B cell (primary cell): ENCODE results near the gene CTR9. TPM values are rescaled to one million over a fixed set of nuclear protein-coding genes. Genes with fewer than 3 reads are reported as not detected.

ENCODE experiments used
- ATAC-seq: fragments of 200-7000 bp; cut with Tn5 transposase; one replicate; pipeline ENCODE4 v1.10.0; 2021; ENCODE audit warnings: low read depth, mild to moderate bottlenecking, moderate number of reproducible peaks, moderate library complexity
- CTCF ChIA-PET: fragments of 350-600 bp; sonication (Branson Sonifier 250); formaldehyde crosslinking; loops from one replicate; lab custom pipeline; 2021; ENCODE audit warnings: antibody characterized with exemption, inconsistent platforms; lab: Charles Lee
- POLR2A ChIA-PET: fragments of 350-600 bp; sonication (Branson Sonifier 250); formaldehyde crosslinking; loops from one replicate; lab custom pipeline; 2021; ENCODE audit warnings: antibody characterized with exemption; lab: Charles Lee
- DNase-seq: peaks from one replicate; pipeline ENCODE4 v3.0.0; 2013
- H2AFZ ChIP-seq: 2 replicates; pipeline ENCODE4 v1.6.1; 2012; ENCODE audit warnings: mild to moderate bottlenecking, low read depth, low read length; ENCODE audit not compliant: insufficient read depth, poor library complexity, severe bottlenecking
- H3K27ac ChIP-seq, 2 donors: 1 replicate in 1 of 2; 2 replicates in 1 of 2; pipeline ENCODE4 v1.5.1; 2012 to 2013; ENCODE audit warnings: low read length in 2 of 2, mild to moderate bottlenecking in 2 of 2, moderate library complexity in 1 of 2
- H3K27me3 ChIP-seq, 4 experiments: fragments of 200-600 bp in 1 of 4; sonication (generic) in 1 of 4; replicated peaks in 1 of 4; 1 replicate in 2 of 4; 2 replicates in 2 of 4; pipeline versions ENCODE4 v1.6.1 to v1.7.0; 2013 to 2016; ENCODE audit warnings: low read length in 3 of 4, mild to moderate bottlenecking in 2 of 4, mixed read lengths in 1 of 4, moderate library complexity in 1 of 4; ENCODE audit not compliant: insufficient read depth in 4 of 4, control insufficient read depth in 3 of 4; ENCODE audit errors: control extremely low read depth in 1 of 4
- H3K36me3 ChIP-seq, 2 experiments: replicated peaks in 1 of 2; 1 replicate in 1 of 2; 2 replicates in 1 of 2; pipeline versions ENCODE4 v1.6.1 to v1.7.1; 2013; ENCODE audit warnings: low read length in 1 of 2; ENCODE audit not compliant: insufficient read depth in 2 of 2, control insufficient read depth in 1 of 2; ENCODE audit errors: control extremely low read depth in 1 of 2, extremely low read depth in 1 of 2
- H3K4me1 ChIP-seq, 2 donors: fragments of 200-600 bp in 1 of 2; sonication (generic) in 1 of 2; 1 replicate in 1 of 2; 2 replicates in 1 of 2; pipeline versions ENCODE4 v1.5.1 to v1.6.1; 2013 to 2017; ENCODE audit warnings: low read length in 2 of 2; ENCODE audit not compliant: control insufficient read depth in 2 of 2, insufficient read depth in 2 of 2
- H3K4me2 ChIP-seq: replicated peaks from 2 replicates; pipeline ENCODE3; 2012; ENCODE audit warnings: mild to moderate bottlenecking, low read depth, low read length; ENCODE audit not compliant: poor library complexity, severe bottlenecking
- H3K4me3 ChIP-seq, 5 experiments: fragments of 200-600 bp in 1 of 5; sonication (generic) in 1 of 5; 1 replicate in 3 of 5; 2 replicates in 2 of 5; pipeline versions ENCODE4 v1.5.1 to v1.7.0; 2011 to 2016; ENCODE audit warnings: low read length in 4 of 5, mild to moderate bottlenecking in 4 of 5, low read depth in 2 of 5, control low read depth in 1 of 5, moderate library complexity in 1 of 5; ENCODE audit not compliant: insufficient read depth in 1 of 5; ENCODE audit errors: control extremely low read depth in 1 of 5, extremely low read depth in 1 of 5
- H3K79me2 ChIP-seq: fragments of 200-600 bp; sonication (generic); one replicate; pipeline ENCODE4 v1.6.0; 2016; ENCODE audit warnings: low read length; ENCODE audit not compliant: control insufficient read depth, insufficient read depth
- H3K9ac ChIP-seq: fragments of 200-600 bp; sonication (generic); 2 replicates; pipeline ENCODE4 v1.6.1; 2017; ENCODE audit warnings: mild to moderate bottlenecking, low read length, moderate library complexity
- H3K9me3 ChIP-seq, 3 donors: one replicate each; pipeline versions ENCODE4 v1.6.1 to v1.7.1; 2013; ENCODE audit warnings: low read length in 2 of 3; ENCODE audit not compliant: control insufficient read depth in 2 of 3, insufficient read depth in 1 of 3; ENCODE audit errors: control extremely low read depth in 1 of 3
- H4K20me1 ChIP-seq: 2 replicates; pipeline ENCODE4 v1.6.0; 2012; ENCODE audit warnings: mild to moderate bottlenecking, low read length; ENCODE audit not compliant: insufficient read depth, control insufficient read depth, poor library complexity, severe bottlenecking
- H3K27ac Mint-ChIP-seq: one replicate; pipeline ENCODE4 v1.8.0; 2021; ENCODE audit warnings: mixed read lengths
- H3K27me3 Mint-ChIP-seq: one replicate; pipeline ENCODE4 v1.8.0; 2021; ENCODE audit warnings: mixed read lengths
- H3K4me1 Mint-ChIP-seq: one replicate; pipeline ENCODE4 v1.8.0; 2021; ENCODE audit warnings: mixed read lengths
- H3K4me3 Mint-ChIP-seq: one replicate; pipeline ENCODE4 v1.8.0; 2021; ENCODE audit warnings: mixed read lengths
- H3K9me3 Mint-ChIP-seq: one replicate; pipeline ENCODE4 v1.8.0; 2022; ENCODE audit warnings: mixed read lengths; ENCODE audit not compliant: insufficient read depth
- CTCF ChIP-seq: fragments of 200-600 bp; IDR thresholded peaks from one replicate; pipeline ENCODE4 v1.8.0; 2022; ENCODE audit warnings: antibody characterized with exemption, mild to moderate bottlenecking
- EZH2 ChIP-seq: IDR thresholded peaks from 2 replicates; pipeline ENCODE4 v1.6.1; 2012; ENCODE audit warnings: borderline replicate concordance, low read depth, mild to moderate bottlenecking, moderate library complexity, low read length; ENCODE audit not compliant: insufficient read depth, poor library complexity, severe bottlenecking
- WGBS: methylation state at CpG from one replicate; pipeline ENCODE4 v1.1.5; 2013; ENCODE audit warnings: missing lambda C conversion rate; ENCODE audit not compliant: insufficient coverage; 5-methylcytosine and 5-hydroxymethylcytosine counted together
- intact Hi-C: fragments of 100-400 bp; cut with micrococcal nuclease; formaldehyde crosslinking; loops from one replicate; pipeline ENCODE4 v1.10.0; 2022
- polyA plus RNA-seq: library from polyadenylated mRNA; depleted of rRNA; stranded (reverse); fragments of >200 nt; gene quantifications from 2 replicates; pipeline ENCODE4 v1.2.3, GENCODE V29; 2012
- total RNA-seq, 2 donors: library from RNA; stranded (reverse); fragments of 120-200 nt in 1 of 2; gene quantifications; 1 replicate in 1 of 2; 2 replicates in 1 of 2; pipeline versions ENCODE4 v1.2.3 to v1.2.4, GENCODE V29; 2013 to 2022

The CTR9 gene
- total and polyA plus RNA-seq, 2 donors (not counting 1 experiment from before 2014, with no cell fraction given): 9.0 to 46.7 TPM

- CTCF ChIA-PET: interaction anchor here (2.3 kb wide), 1 partner anchor 14 kb away, joined by 11 read pairs; no protein-coding TSS in a partner anchor
- H3K9me3 Mint-ChIP-seq: no peaks in the 10 kb centered on the region
- Histone ChIP-seq H3K4me3 (no peak overlapping the region), H3K27ac (no peak overlapping the region), H3K4me1 (peaks cover 24 to 26% of the 10 kb centered on the region in 2 donors), H2AFZ (no peak overlapping the region), H3K27me3 (no peaks in the 10 kb centered on the region), H3K4me2 (peak overlapping the region; percentile 94), H3K9me3 (no peaks in the 10 kb centered on the region), H4K20me1 (peaks cover 32% of the 10 kb centered on the region), H3K9ac (peak overlapping the region; percentile 2), H3K79me2 (peaks cover 55% of the 10 kb centered on the region), H3K36me3 (peaks cover 15 to 59% of the 10 kb centered on the region in 2 experiments)
- intact Hi-C loops: loop anchor here (5.0 kb wide), 2 partner anchors 126 to 1036 kb away; partner anchors contain the start of gene USP47
- POLR2A ChIA-PET: interaction anchor here (1.2 kb wide), 1 partner anchor 14 kb away, joined by 3 read pairs; no protein-coding TSS in a partner anchor
- H3K27me3 Mint-ChIP-seq: no peaks in the 10 kb centered on the region
- DNase-seq (no peak), ATAC-seq (no peak)
- TF ChIP-seq CTCF (no peak), EZH2 (no peak)
- no CpG with 5 or more reads among the region's 4 CpGs for WGBS
- H3K4me1 Mint-ChIP-seq: peaks cover 45% of the 10 kb centered on the region
- peak overlapping the region; percentile 99 for H3K4me3 Mint-ChIP-seq
- peak overlapping the region; percentile 99 for H3K27ac Mint-ChIP-seq
Observed at GRCh38 chr11:10806206-10806605, 55.2 kb downstream of the CTR9 start.
